GM18873 (cell line): Measurements from ENCODE around the gene FBXO11.

Experiments used
- ATAC-seq: cut with Tn5 transposase; IDR thresholded peaks from one replicate; pipeline ENCODE4 v1.9.1; 2021; ENCODE audit warnings: mild to moderate bottlenecking, moderate library complexity, moderate number of reproducible peaks; ENCODE audit not compliant: unreplicated experiment, low FRiP score

Gene FBXO11

GRCh38 chr2:47744074-47744473 lies 162.2 kb downstream of the FBXO11 start:
- ATAC-seq, result no peak

- ATAC-seq, result no peak
Observed at GRCh38 chr2:47741637-47742036, 164.7 kb downstream of the FBXO11 start.

- no peak for ATAC-seq
Observed at GRCh38 chr2:47741101-47741500, 165.2 kb downstream of the FBXO11 start.
